Panc1 (cell line): ENCODE data around the gene SH3GL1. TPM values are rescaled to one million over a fixed set of nuclear protein-coding genes. Genes with fewer than 3 reads are reported as not detected.

Experiments used
- ATAC-seq: fragments of 200-7000 bp; cut with Tn5 transposase; 2 replicates; pipeline ENCODE4 v1.9.1; 2020; ENCODE audit warnings: mild to moderate bottlenecking, moderate library complexity
- BruUV-seq: library from RNA; stranded (reverse); fragments of 400-500 nt; replicated peaks from 2 replicates; lab custom pipeline; 2021; lab: Mats Ljungman, UMichigan
- CTCF ChIA-PET: fragments of 300-600 bp; sonication (Branson Sonifier 250); formaldehyde crosslinking; loops from one replicate; lab custom pipeline; 2022; ENCODE audit warnings: antibody characterized with exemption; lab: Charles Lee
- POLR2A ChIA-PET: fragments of 300-600 bp; sonication (Branson Sonifier 250); formaldehyde crosslinking; loops from one replicate; lab custom pipeline; 2022; ENCODE audit warnings: antibody characterized with exemption; lab: Charles Lee
- DNase-seq: peaks from one replicate; pipeline ENCODE4 v3.0.0-alpha.2; 2010; ENCODE audit warnings: low read depth, low spot score
- H3K27ac ChIP-seq: 2 replicates; pipeline ENCODE4 v1.5.1; 2011; ENCODE audit warnings: mild to moderate bottlenecking, low read length, inconsistent platforms
- H3K27me3 ChIP-seq: fragments of 200-500 bp; sonication (Bioruptor generic); 2 replicates; pipeline ENCODE4 v1.6.0; 2014; ENCODE audit warnings: low read length, inconsistent platforms; ENCODE audit not compliant: control insufficient read depth, insufficient read depth
- H3K36me3 ChIP-seq: fragments of 200-500 bp; sonication (Bioruptor generic); 2 replicates; pipeline ENCODE4 v1.5.1; 2014; ENCODE audit warnings: inconsistent platforms, mild to moderate bottlenecking, low read length, moderate library complexity; ENCODE audit not compliant: control insufficient read depth, insufficient read depth
- H3K4me1 ChIP-seq: 2 replicates; pipeline ENCODE4 v1.5.1; 2011; ENCODE audit warnings: inconsistent platforms, mild to moderate bottlenecking, low read length, moderate library complexity; ENCODE audit not compliant: control insufficient read depth, insufficient read depth
- H3K4me3 ChIP-seq, 2 experiments: 2 replicates each; pipeline ENCODE4 v1.5.1; 2011 to 2012; ENCODE audit warnings: low read depth in 2 of 2, low read length in 2 of 2, mild to moderate bottlenecking in 2 of 2, inconsistent platforms in 1 of 2, moderate library complexity in 1 of 2
- H3K9me3 ChIP-seq: fragments of 200-500 bp; sonication (Bioruptor generic); 2 replicates; pipeline ENCODE4 v1.5.1; 2014; ENCODE audit warnings: low read depth, mild to moderate bottlenecking, inconsistent platforms, low read length, moderate library complexity; ENCODE audit not compliant: control insufficient read depth, insufficient read depth
- POLR2AphosphoS5 ChIP-seq: IDR thresholded peaks from 2 replicates; pipeline ENCODE4 v1.6.1; 2012; ENCODE audit warnings: mild to moderate bottlenecking, low read depth, low read length, moderate library complexity
- SIN3A ChIP-seq: IDR thresholded peaks from 2 replicates; pipeline ENCODE4 v1.6.1; 2012; ENCODE audit warnings: low read depth, mild to moderate bottlenecking, low read length, moderate library complexity, borderline replicate concordance; ENCODE audit not compliant: insufficient read depth
- TCF7L2 ChIP-seq: IDR thresholded peaks from 2 replicates; pipeline ENCODE4 v1.6.1; 2011; ENCODE audit warnings: mild to moderate bottlenecking, low read depth, low read length, inconsistent platforms
- in situ Hi-C: cut with HindIII; loops from 2 replicates; pipeline ENCODE4 v1.10.0; 2016; ENCODE audit warnings: low sequenced_read_pairs, low pct_unique_long_range_greater_than_20kb
- intact Hi-C: fragments of 100-400 bp; cut with micrococcal nuclease; formaldehyde crosslinking; loops from one replicate; pipeline ENCODE4 v1.10.0; 2022; ENCODE audit not compliant: unreplicated experiment
- total RNA-seq: library from RNA; stranded (reverse); gene quantifications from one replicate; pipeline ENCODE4 v1.2.1, GENCODE V29; 2021; ENCODE audit not compliant: unreplicated experiment
- TF ChIP-seq, protein P1 (sequence below), 2 experiments: IDR thresholded peaks; 2 replicates each; pipeline ENCODE4 v1.6.1; 2011 to 2012; ENCODE audit warnings: low read depth in 2 of 2, control low read depth in 1 of 2, low read length in 1 of 2, mild to moderate bottlenecking in 1 of 2, moderate library complexity in 1 of 2; ENCODE audit not compliant: insufficient read depth in 1 of 2
- TF ChIP-seq, protein P2 (sequence below): fragments of 450-650 bp; IDR thresholded peaks from 2 replicates; pipeline ENCODE4 v1.5.1; 2017; ENCODE audit warnings: mild to moderate bottlenecking

Gene SH3GL1
- total RNA-seq, 1 experiment from 2014 or later, result 57.1 TPM

DNA sequence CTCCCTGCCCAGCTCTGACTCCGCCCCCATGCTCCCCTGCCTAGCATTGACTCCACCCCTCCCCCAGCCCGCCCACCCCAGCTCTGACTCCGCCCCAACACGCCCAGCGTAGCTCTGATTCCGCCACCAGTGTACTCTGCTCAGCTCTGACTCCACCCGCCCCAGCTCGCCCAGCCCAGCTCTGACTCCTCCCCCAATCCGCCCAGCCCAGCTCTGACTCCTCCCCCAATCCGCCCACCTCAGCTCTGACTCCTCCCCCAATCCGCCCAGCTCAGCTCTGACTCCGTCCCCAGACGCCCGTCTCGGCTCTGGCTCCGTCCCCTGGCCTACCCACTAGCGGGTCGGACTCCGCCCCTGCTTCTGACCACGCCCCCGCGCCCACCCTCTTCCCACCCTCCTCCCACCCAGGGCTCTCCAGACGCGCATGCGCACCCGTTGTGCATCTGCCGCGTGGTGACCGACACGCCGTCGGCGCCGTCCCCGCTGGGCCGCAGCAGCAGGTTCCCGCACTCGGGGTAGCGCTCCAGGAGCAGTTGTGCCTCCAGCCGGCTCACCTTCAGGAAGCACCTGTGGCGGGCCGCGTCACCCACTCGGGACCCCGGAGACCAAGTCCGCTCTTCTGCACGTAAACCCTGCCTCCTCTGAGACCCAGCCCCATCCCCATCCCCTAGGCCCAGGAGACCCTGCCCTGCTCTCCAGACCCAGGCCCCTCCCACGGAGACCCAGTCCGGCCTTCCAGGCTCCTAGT lies 71.9 kb downstream of the SH3GL1 start:
- no peak for DNase-seq
- peak; percentile 62 for ATAC-seq
- H3K36me3 ChIP-seq, result no peaks in the 10 kb centered on the region
- H3K4me1 ChIP-seq, result no peaks in the 10 kb centered on the region
- H3K9me3 ChIP-seq, result no peaks in the 10 kb centered on the region
- intact Hi-C loops, result no loop called here
- TF ChIP-seq TCF7L2 (no peak), POLR2AphosphoS5 (no peak), SIN3A (no peak)
- TF ChIP-seq, protein P1, sequence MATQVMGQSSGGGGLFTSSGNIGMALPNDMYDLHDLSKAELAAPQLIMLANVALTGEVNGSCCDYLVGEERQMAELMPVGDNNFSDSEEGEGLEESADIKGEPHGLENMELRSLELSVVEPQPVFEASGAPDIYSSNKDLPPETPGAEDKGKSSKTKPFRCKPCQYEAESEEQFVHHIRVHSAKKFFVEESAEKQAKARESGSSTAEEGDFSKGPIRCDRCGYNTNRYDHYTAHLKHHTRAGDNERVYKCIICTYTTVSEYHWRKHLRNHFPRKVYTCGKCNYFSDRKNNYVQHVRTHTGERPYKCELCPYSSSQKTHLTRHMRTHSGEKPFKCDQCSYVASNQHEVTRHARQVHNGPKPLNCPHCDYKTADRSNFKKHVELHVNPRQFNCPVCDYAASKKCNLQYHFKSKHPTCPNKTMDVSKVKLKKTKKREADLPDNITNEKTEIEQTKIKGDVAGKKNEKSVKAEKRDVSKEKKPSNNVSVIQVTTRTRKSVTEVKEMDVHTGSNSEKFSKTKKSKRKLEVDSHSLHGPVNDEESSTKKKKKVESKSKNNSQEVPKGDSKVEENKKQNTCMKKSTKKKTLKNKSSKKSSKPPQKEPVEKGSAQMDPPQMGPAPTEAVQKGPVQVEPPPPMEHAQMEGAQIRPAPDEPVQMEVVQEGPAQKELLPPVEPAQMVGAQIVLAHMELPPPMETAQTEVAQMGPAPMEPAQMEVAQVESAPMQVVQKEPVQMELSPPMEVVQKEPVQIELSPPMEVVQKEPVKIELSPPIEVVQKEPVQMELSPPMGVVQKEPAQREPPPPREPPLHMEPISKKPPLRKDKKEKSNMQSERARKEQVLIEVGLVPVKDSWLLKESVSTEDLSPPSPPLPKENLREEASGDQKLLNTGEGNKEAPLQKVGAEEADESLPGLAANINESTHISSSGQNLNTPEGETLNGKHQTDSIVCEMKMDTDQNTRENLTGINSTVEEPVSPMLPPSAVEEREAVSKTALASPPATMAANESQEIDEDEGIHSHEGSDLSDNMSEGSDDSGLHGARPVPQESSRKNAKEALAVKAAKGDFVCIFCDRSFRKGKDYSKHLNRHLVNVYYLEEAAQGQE (IDR thresholded peaks at IDR 0.05; ENCODE audit: insufficient read depth in 1 of 2, low read depth in 2 of 2, low read length in 1 of 2), result no peak
- TF ChIP-seq, protein P2, sequence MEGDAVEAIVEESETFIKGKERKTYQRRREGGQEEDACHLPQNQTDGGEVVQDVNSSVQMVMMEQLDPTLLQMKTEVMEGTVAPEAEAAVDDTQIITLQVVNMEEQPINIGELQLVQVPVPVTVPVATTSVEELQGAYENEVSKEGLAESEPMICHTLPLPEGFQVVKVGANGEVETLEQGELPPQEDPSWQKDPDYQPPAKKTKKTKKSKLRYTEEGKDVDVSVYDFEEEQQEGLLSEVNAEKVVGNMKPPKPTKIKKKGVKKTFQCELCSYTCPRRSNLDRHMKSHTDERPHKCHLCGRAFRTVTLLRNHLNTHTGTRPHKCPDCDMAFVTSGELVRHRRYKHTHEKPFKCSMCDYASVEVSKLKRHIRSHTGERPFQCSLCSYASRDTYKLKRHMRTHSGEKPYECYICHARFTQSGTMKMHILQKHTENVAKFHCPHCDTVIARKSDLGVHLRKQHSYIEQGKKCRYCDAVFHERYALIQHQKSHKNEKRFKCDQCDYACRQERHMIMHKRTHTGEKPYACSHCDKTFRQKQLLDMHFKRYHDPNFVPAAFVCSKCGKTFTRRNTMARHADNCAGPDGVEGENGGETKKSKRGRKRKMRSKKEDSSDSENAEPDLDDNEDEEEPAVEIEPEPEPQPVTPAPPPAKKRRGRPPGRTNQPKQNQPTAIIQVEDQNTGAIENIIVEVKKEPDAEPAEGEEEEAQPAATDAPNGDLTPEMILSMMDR, result no peak
- ChIA-PET CTCF (interaction anchor here (1.0 kb wide), 1 partner anchor 62 kb away, joined by 3 read pairs; no protein-coding TSS in a partner anchor), POLR2A (no interaction called here)
- in situ Hi-C loops, result no loop called here
- BruUV-seq, result no TSS peak
- H3K4me3 ChIP-seq, result peak overlapping the region in 1 of 2 experiments; percentile 22; a peak in 1 of 4 replicates
- no peaks in the 10 kb centered on the region for H3K27me3 ChIP-seq
- no peak overlapping the region for H3K27ac ChIP-seq

DNA sequence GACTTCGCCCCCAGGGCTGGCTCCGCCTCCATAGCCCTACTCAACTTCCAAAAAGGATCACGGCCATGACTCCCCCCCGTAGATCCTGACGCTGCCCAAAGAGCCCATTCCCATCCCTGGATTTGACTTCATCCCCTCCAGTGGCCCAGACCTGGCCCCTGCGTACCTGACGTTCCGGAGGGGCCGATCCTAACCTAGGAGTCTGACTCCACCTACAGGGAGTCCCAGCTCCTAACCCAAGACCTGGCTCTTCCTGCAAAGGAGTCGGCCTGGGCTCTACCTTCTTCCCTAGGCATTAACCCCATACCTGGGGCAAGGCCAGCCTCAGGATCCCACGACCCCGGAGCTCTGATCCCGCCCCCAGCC lies 72.5 kb downstream of the SH3GL1 start:
- DNase-seq, result no peak
- intact Hi-C loops (no loop called here), in situ Hi-C loops (no loop called here)
- peak overlapping the region in 1 of 2 experiments; percentile 16; a peak in 1 of 4 replicates for H3K4me3 ChIP-seq
- no peaks in the 10 kb centered on the region for H3K9me3 ChIP-seq
- BruUV-seq, result no TSS peak
- peak; percentile 39 for ATAC-seq
- H3K4me1 ChIP-seq, result no peaks in the 10 kb centered on the region
- no peaks in the 10 kb centered on the region for H3K36me3 ChIP-seq
- POLR2A ChIA-PET, result no interaction called here
- TF ChIP-seq SIN3A (no peak), TCF7L2 (no peak), POLR2AphosphoS5 (no peak)
- TF ChIP-seq, protein P2, result no peak
- TF ChIP-seq, protein P1 (IDR thresholded peaks at IDR 0.05; ENCODE audit: insufficient read depth in 1 of 2, low read depth in 2 of 2, low read length in 1 of 2), result no peak
- H3K27me3 ChIP-seq, result no peaks in the 10 kb centered on the region
- no peak overlapping the region for H3K27ac ChIP-seq
- CTCF ChIA-PET, result interaction anchor here (1.0 kb wide), 1 partner anchor 61 kb away, joined by 3 read pairs; no protein-coding TSS in a partner anchor
